ENCODE data around the gene FMO1.
"Not testable (repeated sequence)": the region's sequence is repeated elsewhere in the genome, so short reads cannot be mapped to it uniquely, and the experiment has no call there.

The FMO1 gene

DNA sequence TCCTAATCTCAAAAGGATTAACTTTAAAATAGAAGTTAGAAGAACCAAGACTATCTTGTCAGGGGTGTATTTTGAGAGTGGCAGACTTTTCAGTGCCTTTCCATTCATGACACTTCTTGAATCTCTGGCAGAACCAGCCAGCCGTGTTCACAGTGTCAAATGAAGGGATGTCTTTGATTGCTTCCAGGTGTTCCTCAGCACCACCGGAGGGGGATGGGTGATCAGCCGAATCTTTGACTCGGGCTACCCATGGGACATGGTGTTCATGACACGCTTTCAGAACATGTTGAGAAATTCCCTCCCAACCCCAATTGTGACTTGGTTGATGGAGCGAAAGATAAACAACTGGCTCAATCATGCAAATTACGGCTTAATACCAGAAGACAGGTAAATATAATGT is 32.3 kb downstream of the FMO1 start:
- no peak for DNase-seq (ENCODE audit: low read depth in 2 of 2)

DNA sequence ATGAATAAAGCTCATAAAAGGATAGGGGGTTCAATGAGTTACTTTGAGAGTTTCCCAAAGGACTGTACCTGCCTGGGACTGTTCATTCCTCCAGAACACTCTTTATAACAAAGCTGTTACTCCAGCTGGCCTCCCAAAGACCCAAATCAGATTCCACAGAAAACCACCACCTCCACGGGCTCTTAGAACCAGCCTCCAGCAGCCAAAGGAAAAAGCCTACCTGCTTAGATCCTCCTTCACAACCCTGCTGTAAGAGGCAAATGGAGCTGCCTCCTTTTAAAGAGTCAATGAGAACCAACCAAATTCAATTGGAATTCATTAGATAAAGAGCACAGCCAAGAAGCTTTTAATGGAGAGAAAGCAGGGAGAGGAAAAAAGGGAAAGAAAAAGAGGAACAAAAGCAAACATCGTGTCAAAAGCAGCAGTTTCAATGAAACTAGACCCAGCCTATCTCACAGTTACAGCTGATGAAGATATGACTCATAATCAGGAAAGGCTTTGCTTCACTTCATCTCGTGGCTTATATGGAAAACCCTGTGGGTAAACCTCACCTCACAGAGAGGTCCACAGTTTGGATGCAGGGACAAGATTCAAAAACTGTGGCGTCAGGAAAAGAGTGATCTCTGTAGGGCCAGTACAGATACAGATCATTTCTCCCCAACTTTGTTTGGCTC is 37.9 kb downstream of the FMO1 start:
- no peak for DNase-seq (ENCODE audit: low read depth in 2 of 2)

DNA sequence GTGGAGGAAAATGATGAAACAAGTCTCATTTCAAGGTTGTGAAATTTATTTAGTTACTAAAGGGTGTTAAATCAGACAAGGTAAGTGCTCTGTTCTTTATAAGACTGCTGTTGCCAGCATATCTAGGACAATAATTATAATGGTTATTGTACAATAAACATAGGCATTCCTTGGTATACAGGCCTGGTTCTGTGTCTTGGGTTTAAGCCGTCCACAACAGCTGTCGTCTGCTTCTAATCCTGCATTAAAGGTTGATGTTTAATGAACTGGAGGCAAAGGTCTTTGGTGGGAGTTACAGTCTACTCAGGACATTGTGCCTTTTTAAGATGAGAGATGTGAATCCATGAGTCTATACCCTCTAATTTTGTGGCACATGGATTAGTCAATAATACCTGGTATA is 42.3 kb downstream of the FMO1 start:
- no peak for DNase-seq (ENCODE audit: low read depth in 2 of 2)

DNA sequence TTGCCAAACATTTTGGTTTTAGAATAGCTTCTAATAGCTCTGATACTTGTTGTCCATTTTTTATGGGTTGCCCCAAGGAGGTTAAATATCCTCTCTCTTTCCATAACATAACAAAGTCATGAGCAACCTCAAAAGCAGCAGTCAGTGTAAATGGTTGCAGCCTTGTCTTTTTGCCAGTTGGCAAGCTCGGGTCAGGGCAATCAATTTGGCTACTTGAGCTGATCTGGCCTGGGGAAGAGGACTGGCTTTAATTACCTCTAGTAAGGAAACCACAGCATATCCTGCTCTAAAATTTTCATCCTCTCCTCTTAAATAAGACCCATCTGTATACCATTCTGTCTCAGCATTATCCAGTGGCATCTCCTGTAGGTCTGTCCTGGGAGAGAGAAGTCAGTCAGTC is 44.5 kb downstream of the FMO1 start:
- DNase-seq (ENCODE audit: low read depth in 2 of 2) = peak; percentile 85 to 88

DNA sequence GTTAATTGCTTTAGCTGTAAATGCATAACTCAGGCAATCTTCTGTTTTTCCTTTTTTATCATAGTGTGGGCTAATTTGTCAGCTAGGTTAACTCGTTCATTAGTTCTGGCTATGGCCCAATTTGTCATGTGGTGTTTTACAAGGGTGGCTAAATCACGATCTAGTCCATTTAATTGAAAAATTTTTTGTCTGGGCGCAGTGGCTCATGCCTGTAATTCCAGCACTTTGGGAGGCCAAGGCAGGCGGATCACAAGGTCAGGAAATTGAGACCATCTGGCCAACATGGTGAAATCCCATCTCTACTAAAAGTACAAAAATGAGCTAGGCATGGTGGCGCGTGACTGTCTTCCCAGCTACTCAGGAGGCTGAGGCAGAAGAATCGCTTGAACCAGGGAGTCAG is 47.1 kb downstream of the FMO1 start:
- DNase-seq (ENCODE audit: low read depth in 2 of 2) = not testable (repeated sequence)

DNA sequence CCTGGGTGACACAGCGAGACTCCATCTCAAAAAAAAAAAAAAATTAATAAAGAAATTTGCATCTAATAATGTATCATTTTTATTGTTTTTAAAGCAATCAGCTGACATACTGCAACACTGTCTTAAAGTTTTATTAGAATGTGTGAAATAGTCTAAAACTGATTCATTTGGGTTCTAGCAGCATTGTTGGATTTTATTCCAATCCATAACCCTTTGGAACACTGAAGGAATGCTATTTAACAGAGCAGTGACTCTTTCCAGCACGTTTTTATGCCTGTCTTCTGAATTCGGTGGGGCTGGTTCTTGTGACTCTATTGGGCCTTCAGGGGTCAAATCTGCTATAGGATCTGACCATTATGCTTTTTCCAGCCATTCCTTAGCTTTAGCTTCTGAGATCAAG is 47.5 kb downstream of the FMO1 start:
- DNase-seq (ENCODE audit: low read depth in 2 of 2) = no peak

DNA sequence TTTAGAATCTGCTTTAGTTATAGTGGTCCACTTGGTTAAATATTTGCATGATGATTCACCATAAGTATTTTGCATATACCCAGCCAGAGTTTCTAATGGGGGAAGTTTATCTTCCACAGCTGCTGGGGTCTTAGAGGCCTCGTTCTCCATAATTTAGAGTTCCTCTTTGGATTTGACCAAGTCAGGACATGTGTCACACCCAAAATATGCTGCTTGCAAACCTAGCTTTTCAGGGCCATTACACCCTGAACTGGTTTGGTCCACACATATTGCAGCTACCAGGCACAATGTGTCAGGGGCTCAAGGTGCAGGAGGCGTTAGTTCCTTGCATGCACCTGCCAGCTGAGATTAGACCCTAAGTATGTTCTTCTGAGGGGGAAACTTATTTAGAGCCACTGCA is 48.6 kb downstream of the FMO1 start:
- DNase-seq (ENCODE audit: low read depth in 2 of 2) = no peak

DNA sequence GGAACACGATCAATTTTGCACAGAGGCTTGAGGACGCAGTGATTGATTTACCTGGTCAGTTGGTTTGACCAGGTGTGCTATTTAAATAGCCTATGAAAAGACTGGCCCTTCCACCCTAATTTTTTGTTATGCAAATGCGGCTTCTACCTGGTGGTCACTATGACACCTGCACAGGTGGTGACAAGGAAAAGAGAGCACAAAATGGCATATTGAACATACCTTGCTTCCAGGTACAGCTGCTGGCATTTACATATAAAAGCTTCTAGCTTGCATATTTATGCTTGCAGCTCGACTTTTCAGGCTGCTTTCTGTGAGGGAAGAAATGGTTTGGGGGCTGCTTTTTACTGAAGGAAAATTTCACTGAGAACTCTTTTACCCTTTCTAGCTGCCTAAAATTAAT is 50.4 kb downstream of the FMO1 start:
- DNase-seq (ENCODE audit: low read depth in 2 of 2) = no peak

DNA sequence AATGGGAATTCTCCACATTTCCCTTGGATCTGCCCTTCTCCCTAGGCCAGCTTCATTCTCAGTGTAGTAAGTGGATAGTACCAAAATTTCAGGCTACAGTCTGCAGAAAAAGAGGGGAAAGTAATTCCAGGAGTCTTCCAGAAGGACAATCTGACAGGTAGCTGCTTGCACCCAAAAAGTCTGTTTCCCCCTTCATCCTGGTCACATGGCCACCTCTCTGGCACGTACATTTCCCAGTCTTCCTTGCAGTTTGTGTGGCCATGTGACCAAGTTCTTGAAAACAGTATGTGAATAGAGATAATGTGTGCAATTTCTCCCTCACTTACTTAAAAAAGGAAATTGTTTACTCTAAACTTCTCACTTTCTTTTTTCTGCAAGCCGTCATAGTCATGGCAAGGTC is 51.0 kb downstream of the FMO1 start:
- DNase-seq (ENCODE audit: low read depth in 2 of 2) = no peak

DNA sequence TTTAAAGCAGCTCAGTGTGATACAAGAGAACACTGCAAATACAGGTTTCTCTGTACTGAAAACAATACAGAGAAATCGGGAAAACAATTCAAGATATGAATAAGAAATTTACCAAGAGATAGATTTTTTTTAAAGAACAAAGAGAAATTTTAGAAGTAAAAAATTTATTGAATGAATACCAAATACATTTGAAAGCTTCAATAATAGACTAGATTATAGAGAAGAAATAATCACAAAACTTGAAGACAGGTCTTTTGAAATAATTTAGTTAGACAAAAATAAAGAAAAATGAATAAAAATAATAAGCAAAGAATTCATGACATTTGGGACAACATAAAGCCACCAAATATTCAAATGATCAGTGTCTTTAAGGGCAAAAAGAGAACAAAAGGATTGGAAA is 52.1 kb downstream of the FMO1 start:
- DNase-seq (ENCODE audit: low read depth in 2 of 2) = no peak

DNA sequence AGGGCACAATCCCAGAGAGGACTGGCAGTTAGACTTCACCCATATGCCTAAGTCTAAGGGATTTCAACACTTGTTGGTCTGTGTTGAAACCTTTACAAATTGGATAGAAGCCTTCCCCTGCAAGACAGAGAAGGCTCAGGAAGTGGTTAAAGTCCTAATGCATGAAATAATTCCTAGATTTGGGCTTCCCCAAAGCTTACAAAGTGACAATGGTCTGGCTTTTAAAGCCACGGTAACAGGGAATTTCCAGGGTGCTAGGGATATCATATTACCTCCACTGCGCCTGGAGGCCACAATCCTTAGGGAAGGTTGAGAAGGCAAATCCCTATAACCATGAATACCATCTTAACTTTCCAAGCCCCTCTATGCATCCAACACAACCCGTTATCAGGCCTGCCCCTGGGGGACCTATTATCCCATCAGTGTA is 62.4 kb downstream of the FMO1 start:
- no peak for DNase-seq (ENCODE audit: low read depth in 2 of 2)

DNA sequence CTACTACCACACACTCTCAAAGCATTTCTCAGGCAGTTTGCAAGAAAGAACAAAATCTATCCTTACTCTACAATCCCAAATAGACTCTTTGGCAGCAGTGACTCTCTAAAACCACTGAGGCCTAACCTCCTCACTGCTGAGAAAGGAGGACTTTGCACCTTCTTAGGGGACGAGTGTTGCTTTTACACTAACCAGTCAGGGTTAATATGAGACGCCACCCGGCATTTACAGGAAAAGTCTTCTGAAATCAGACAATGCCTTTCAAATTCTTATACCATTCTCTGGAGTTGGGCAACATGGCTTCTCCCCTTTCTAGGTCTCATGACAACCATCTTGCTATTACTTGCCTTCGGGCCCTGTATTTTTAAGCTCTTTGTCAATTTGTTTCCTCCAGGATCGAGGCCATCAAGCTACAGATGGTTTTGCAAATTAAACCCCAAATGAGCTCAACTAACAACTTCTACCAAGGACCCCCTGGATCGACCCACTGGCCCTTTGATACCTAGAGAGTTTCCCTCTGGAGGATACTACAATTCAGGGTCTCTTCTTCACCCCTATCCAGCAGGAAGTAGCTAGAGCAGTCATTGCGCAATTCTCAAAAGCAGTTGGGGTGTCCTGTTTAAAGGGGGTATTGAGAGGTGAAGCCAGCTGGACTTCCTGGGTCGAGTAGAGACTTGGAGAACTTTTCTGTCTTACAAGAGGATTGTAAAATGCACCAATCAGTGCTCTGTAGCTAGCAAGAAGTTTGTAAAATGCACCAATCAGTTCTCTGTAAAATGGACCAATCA is 63.7 kb downstream of the FMO1 start:
- no peak for DNase-seq (ENCODE audit: low read depth in 2 of 2)

DNA sequence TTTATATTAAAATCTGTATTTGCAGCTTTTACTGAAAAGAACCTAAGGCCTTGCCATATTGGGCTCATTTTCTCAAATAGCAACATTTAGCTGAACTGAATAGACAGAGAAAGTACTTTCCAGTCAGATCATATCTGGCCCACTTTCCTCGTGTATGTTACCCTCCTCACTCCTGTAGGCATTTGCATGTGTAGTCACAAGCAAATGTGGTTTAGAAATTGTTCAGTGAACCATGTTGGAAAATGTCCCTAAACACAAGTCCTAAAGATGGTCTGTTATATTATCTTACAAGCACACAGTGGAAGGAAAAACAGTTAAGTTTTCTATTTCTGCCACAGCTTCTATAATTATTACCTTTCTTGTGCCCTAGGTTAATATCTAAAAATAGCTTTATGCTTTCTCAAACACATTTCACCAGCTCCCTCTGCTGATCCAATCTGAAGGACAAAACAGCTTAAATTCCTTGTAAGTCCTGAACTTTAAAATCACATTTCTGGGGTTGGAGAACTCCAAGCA is 65.1 kb downstream of the FMO1 start:
- no peak for DNase-seq (ENCODE audit: low read depth in 2 of 2)

DNA sequence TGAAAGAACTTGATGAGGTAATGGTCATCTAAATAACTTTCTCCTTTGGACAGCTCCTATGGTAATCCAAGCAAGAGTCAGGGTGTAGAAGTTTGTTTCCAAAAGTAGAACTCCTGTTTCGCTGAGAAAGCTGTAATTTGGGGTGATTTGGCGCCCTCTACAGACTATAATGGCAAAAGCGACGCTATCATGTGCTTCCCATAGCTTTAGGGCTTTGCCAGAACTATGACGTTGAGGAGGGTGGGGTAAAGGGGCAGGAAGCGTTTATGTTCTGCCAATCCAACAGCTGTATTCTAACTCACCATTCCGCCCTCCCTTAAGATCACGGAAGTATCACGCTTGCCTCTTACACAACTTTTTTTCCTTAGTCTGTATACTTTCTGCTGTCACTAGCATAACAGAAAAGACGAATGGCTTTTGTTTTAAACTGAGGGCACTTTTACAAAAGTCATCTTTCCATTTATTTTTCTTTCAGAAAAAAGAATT is 65.6 kb downstream of the FMO1 start, which contains the start of gene FMO4:
FMO4 (plus strand) TSS at position 349 of the 486 bp plus-strand sequence. CDS start 5,643 bp downstream, outside the sequence.
- peak; percentile 97 to 98 for DNase-seq (ENCODE audit: low read depth in 2 of 2)

DNA sequence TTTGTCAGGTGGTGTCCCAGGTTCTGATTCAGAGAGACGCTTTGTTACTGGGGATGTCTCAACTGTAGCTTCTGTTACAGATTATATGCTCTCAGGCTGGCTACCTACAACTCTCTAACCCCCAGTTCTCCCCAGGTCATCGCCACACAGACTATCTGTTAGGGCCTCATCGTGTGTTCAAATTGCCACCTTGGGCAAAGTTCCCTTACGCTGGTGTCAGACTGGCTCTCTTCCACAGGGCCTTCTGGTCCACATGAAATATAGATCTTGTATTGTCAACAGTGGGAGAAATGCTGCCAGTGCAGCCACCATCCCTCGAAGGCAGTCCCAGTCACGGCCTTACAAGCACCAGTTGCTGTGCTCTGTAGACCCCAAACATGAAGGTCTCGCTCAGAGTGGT is 81.0 kb downstream of the FMO1 start:
- no peak for DNase-seq (ENCODE audit: low read depth in 2 of 2)

DNA sequence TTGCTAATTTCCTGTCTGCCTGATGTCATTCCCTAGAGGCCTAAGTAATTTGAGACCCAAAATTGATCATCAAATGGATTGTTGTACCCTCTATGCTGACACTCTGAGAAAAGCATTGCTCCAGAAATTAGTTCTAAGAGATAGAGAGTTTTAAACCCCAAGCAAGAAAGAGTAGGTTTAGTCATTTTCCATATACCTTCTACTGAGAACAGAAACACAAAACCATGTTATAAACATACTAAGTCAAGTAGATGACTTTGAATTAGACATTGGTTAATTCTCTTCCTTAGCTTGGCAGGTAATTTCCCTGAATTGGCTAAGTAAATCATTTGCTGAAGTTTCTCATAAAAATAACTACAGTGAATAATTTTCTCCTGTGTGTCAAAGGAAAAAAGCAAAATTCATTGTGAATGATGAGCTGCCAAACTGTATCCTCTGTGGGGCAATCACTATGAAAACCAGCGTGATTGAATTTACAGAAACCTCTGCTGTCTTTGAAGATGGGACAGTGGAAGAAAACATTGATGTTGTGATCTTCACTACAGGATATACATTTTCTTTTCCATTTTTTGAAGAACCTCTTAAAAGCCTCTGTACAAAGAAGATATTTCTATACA is 85.8 kb downstream of the FMO1 start:
- no peak for DNase-seq (ENCODE audit: low read depth in 2 of 2)
